WTC11 (cell line): Measurements from ENCODE around the gene TMX1. TPM values are rescaled to one million over a fixed set of nuclear protein-coding genes. Genes with fewer than 3 reads are reported as not detected.
A peak's percentile ranks its signal among the peaks of the same experiment; 100 is the strongest.

ENCODE experiments used
- ATAC-seq: fragments of 200-7000 bp; cut with Tn5 transposase; 2 replicates; pipeline ENCODE4 v1.10.0; 2021; ENCODE audit warnings: mild to moderate bottlenecking, moderate library complexity
- CTCF ChIA-PET: fragments of 300-600 bp; sonication (Branson Sonifier 250); formaldehyde crosslinking; loops from one replicate; lab custom pipeline; 2021; ENCODE audit warnings: antibody characterized with exemption; lab: Charles Lee
- POLR2A ChIA-PET: fragments of 350-600 bp; sonication (Branson Sonifier 250); formaldehyde crosslinking; loops from one replicate; lab custom pipeline; 2021; ENCODE audit warnings: antibody characterized with exemption; lab: Charles Lee
- DNase-seq: peaks from one replicate; pipeline ENCODE4 v3.0.0; 2021; ENCODE audit warnings: low spot score
- H3K27ac Mint-ChIP-seq: 2 replicates; pipeline ENCODE4 v1.8.0; 2021; ENCODE audit warnings: mixed read lengths
- H3K27me3 Mint-ChIP-seq: 2 replicates; pipeline ENCODE4 v1.8.0; 2021; ENCODE audit warnings: low read depth, mild to moderate bottlenecking, moderate library complexity, mixed read lengths
- H3K36me3 Mint-ChIP-seq: 2 replicates; pipeline ENCODE4 v1.8.0; 2021; ENCODE audit warnings: mixed read lengths
- H3K4me1 Mint-ChIP-seq: 2 replicates; pipeline ENCODE4 v1.8.0; 2022; ENCODE audit warnings: mixed read lengths
- H3K4me3 Mint-ChIP-seq: 2 replicates; pipeline ENCODE4 v1.8.0; 2021; ENCODE audit warnings: mild to moderate bottlenecking, moderate library complexity, mixed read lengths
- H3K9me3 Mint-ChIP-seq: 2 replicates; pipeline ENCODE4 v1.8.0; 2021; ENCODE audit warnings: mixed read lengths
- AFF4 ChIP-seq: sonication (generic); formaldehyde crosslinking; IDR thresholded peaks from 2 replicates; pipeline ENCODE4 v1.8.1; 2023; ENCODE audit warnings: mild to moderate bottlenecking, missing genetic modification reagents, borderline replicate concordance
- CDX4 ChIP-seq: fragments of 250-450 bp; sonication (Bioruptor Pico); IDR thresholded peaks from 2 replicates; pipeline ENCODE4 v1.9.0; 2021; ENCODE audit warnings: moderate library complexity, mild to moderate bottlenecking, inconsistent platforms, borderline replicate concordance
- CREM ChIP-seq: sonication (generic); formaldehyde crosslinking; IDR thresholded peaks from 2 replicates; pipeline ENCODE4 v1.8.1; 2022; ENCODE audit warnings: mild to moderate bottlenecking, missing genetic modification reagents, moderate library complexity
- CTCF ChIP-seq: fragments of 200-600 bp; IDR thresholded peaks from 2 replicates; pipeline ENCODE4 v1.8.0; 2022; ENCODE audit warnings: antibody characterized with exemption
- GABPB1 ChIP-seq: sonication (generic); formaldehyde crosslinking; IDR thresholded peaks from 2 replicates; pipeline ENCODE4 v1.8.1; 2023; ENCODE audit warnings: mild to moderate bottlenecking, missing genetic modification reagents
- HMGXB4 ChIP-seq: sonication (generic); formaldehyde crosslinking; IDR thresholded peaks from 2 replicates; pipeline ENCODE4 v1.8.1; 2023; ENCODE audit warnings: mild to moderate bottlenecking, moderate library complexity, missing genetic modification reagents
- JUN ChIP-seq: sonication (generic); formaldehyde crosslinking; IDR thresholded peaks from 2 replicates; pipeline ENCODE4 v1.8.0; 2023; ENCODE audit warnings: mild to moderate bottlenecking, missing genetic modification reagents
- MXD4 ChIP-seq: fragments of 250-450 bp; sonication (Bioruptor Pico); IDR thresholded peaks from 2 replicates; pipeline ENCODE4 v1.8.0; 2021; ENCODE audit warnings: mild to moderate bottlenecking, moderate library complexity, borderline replicate concordance
- NR2C2 ChIP-seq: sonication (generic); formaldehyde crosslinking; IDR thresholded peaks from 2 replicates; pipeline ENCODE4 v1.8.0; 2022; ENCODE audit warnings: mild to moderate bottlenecking, missing genetic modification reagents
- NR3C1 ChIP-seq: sonication (generic); formaldehyde crosslinking; conservative IDR thresholded peaks from 2 replicates; pipeline ENCODE4 v1.8.1; 2023; ENCODE audit warnings: low read depth, mild to moderate bottlenecking, missing genetic modification reagents
- PRDM15 ChIP-seq: sonication (generic); formaldehyde crosslinking; IDR thresholded peaks from 2 replicates; pipeline ENCODE4 v1.8.0; 2022; ENCODE audit warnings: missing genetic modification reagents
- SP1 ChIP-seq: sonication (generic); formaldehyde crosslinking; conservative IDR thresholded peaks from 2 replicates; pipeline ENCODE4 v1.8.1; 2022; ENCODE audit warnings: missing genetic modification reagents
- USF2 ChIP-seq: sonication (generic); formaldehyde crosslinking; IDR thresholded peaks from 2 replicates; pipeline ENCODE4 v1.8.1; 2023; ENCODE audit warnings: mild to moderate bottlenecking, missing genetic modification reagents, moderate library complexity
- ZNF423 ChIP-seq: fragments of 250-450 bp; sonication (Bioruptor Pico); IDR thresholded peaks from 2 replicates; pipeline ENCODE4 v2.1.2; 2022; ENCODE audit warnings: mild to moderate bottlenecking, moderate library complexity
- total RNA-seq: library from RNA; stranded (reverse); gene quantifications from 3 replicates; pipeline ENCODE4 v1.2.3, GENCODE V29; 2021

TMX1 gene
- total RNA-seq, 1 experiment from 2014 or later: 40.9 TPM

- CTCF ChIA-PET: interaction anchor here (0.7 to 1.2 kb wide), 3 partner anchors 19 to 477 kb away, joined by 3 read pairs; no protein-coding TSS in a partner anchor
- Mint-ChIP-seq H3K27ac (no peak overlapping the region), H3K9me3 (no peaks in the 10 kb centered on the region), H3K27me3 (no peaks in the 10 kb centered on the region), H3K4me1 (peaks cover 22% of the 10 kb centered on the region), H3K4me3 (no peak overlapping the region), H3K36me3 (no peaks in the 10 kb centered on the region)
- no peak for DNase-seq
- TF ChIP-seq JUN (no peak), SP1 (no peak), CDX4 (CRISPR knock-in tag) (no peak), USF2 (no peak), AFF4 (CRISPR knock-in tag) (no peak), CREM (CRISPR knock-in tag) (no peak), PRDM15 (CRISPR knock-in tag) (no peak), MXD4 (CRISPR knock-in tag) (no peak), NR2C2 (CRISPR knock-in tag) (no peak), NR3C1 (CRISPR knock-in tag) (no peak), ZNF423 (no peak), HMGXB4 (CRISPR knock-in tag) (no peak), GABPB1 (CRISPR knock-in tag) (no peak)
- POLR2A ChIA-PET: no interaction called here
- no peak for ATAC-seq
Observed at GRCh38 chr14:51302295-51303030, 62.4 kb downstream of the TMX1 start.

- peak; percentile 72 for TF ChIP-seq USF2
- no peak for TF ChIP-seq CTCF
- DNase-seq: no peak
- Mint-ChIP-seq H3K4me1 (peaks cover 22% of the 10 kb centered on the region), H3K27ac (no peak overlapping the region), H3K9me3 (no peaks in the 10 kb centered on the region), H3K4me3 (no peak overlapping the region), H3K36me3 (no peaks in the 10 kb centered on the region), H3K27me3 (no peaks in the 10 kb centered on the region)
- ATAC-seq: peak; percentile 76
- CTCF ChIA-PET: interaction anchor here (1.2 to 1.8 kb wide), 2 partner anchors 471 to 476 kb away, joined by 4 to 8 read pairs; no protein-coding TSS in a partner anchor
- POLR2A ChIA-PET: interaction anchor here (0.5 kb wide), 1 partner anchor 285 kb away, joined by 3 read pairs; no protein-coding TSS in a partner anchor
Observed at GRCh38 chr14:51304438-51304837, 64.4 kb downstream of the TMX1 start.
